ENCODE results near the gene CSHL1. TPM values are rescaled to one million over a fixed set of nuclear protein-coding genes. Genes with fewer than 3 reads are reported as not detected.
A peak's percentile ranks its signal among the peaks of the same experiment; 100 is the strongest.
"Not testable (repeated sequence)": the region's sequence is repeated elsewhere in the genome, so short reads cannot be mapped to it uniquely, and the experiment has no call there.

CSHL1 gene
- polyA plus RNA-seq, 4 donors: not detected

GRCh38 chr17:63918789-63919305 is 7.8 kb upstream of the CSHL1 start, which contains the start of gene GH1:
GH1 (minus strand) TSS chr17:63918839; CDS start chr17:63918776, 63 bp downstream.
- FAIRE-seq; H3K4me3 ChIP-seq (ENCODE audit: low read depth in 1 of 3, low read length in 3 of 3); H3K4me1 ChIP-seq (ENCODE audit: control insufficient read depth in 3 of 3, insufficient read depth in 2 of 3, low read depth in 1 of 3, low read length in 2 of 3); H3K27ac ChIP-seq (ENCODE audit: low read depth in 1 of 3, low read length in 2 of 3); DNase-seq; H3K9me3 ChIP-seq (ENCODE audit: control insufficient read depth in 2 of 2, insufficient read depth in 1 of 2, low read depth in 1 of 2, low read length in 1 of 2); H3K36me3 ChIP-seq (ENCODE audit: control insufficient read depth in 3 of 3, insufficient read depth in 2 of 3, low read depth in 1 of 3, low read length in 3 of 3): not testable (repeated sequence)
- WGBS, 3 donors: 51 to 59% (median 57%) methylated on average over 9 to 10 of the region's 10 CpGs
- peaks cover 0 to 14% (median 0%) of the 10 kb centered on the region in 3 donors for H3K27me3 ChIP-seq (ENCODE audit: control insufficient read depth in 3 of 3, insufficient read depth in 3 of 3, low read length in 3 of 3)

- DNase-seq (no peak), FAIRE-seq (no peak)
- Histone ChIP-seq H3K27ac (ENCODE audit: low read depth in 1 of 3, low read length in 2 of 3) (no peak overlapping the region), H3K4me1 (ENCODE audit: control insufficient read depth in 3 of 3, insufficient read depth in 2 of 3, low read depth in 1 of 3, low read length in 2 of 3) (no peaks in the 10 kb centered on the region), H3K27me3 (ENCODE audit: control insufficient read depth in 3 of 3, insufficient read depth in 3 of 3, low read length in 3 of 3) (peaks cover 0 to 14% (median 0%) of the 10 kb centered on the region in 3 donors), H3K36me3 (ENCODE audit: control insufficient read depth in 3 of 3, insufficient read depth in 2 of 3, low read depth in 1 of 3, low read length in 3 of 3) (no peaks in the 10 kb centered on the region), H3K9me3 (ENCODE audit: control insufficient read depth in 2 of 2, insufficient read depth in 1 of 2, low read depth in 1 of 2, low read length in 1 of 2) (no peaks in the 10 kb centered on the region), H3K4me3 (ENCODE audit: low read depth in 1 of 3, low read length in 3 of 3) (no peak overlapping the region)
- 48 to 57% (median 55%) methylated on average over 10 of the region's 10 CpGs for WGBS, 3 donors
These were observed 7.2 kb upstream of the CSHL1 start for GRCh38 chr17:63918305-63918704.

- no peaks in the 10 kb centered on the region for H3K9me3 ChIP-seq (ENCODE audit: control insufficient read depth in 2 of 2, insufficient read depth in 1 of 2, low read depth in 1 of 2, low read length in 1 of 2)
- no peak overlapping the region for H3K27ac ChIP-seq (ENCODE audit: low read depth in 1 of 3, low read length in 2 of 3)
- H3K27me3 ChIP-seq (ENCODE audit: control insufficient read depth in 3 of 3, insufficient read depth in 3 of 3, low read length in 3 of 3): peaks cover 0 to 14% (median 0%) of the 10 kb centered on the region in 3 donors
- DNase-seq: no peak
- no peak overlapping the region for H3K4me3 ChIP-seq (ENCODE audit: low read depth in 1 of 3, low read length in 3 of 3)
- no peaks in the 10 kb centered on the region for H3K36me3 ChIP-seq (ENCODE audit: control insufficient read depth in 3 of 3, insufficient read depth in 2 of 3, low read depth in 1 of 3, low read length in 3 of 3)
- no peak for FAIRE-seq
- H3K4me1 ChIP-seq (ENCODE audit: control insufficient read depth in 3 of 3, insufficient read depth in 2 of 3, low read depth in 1 of 3, low read length in 2 of 3): no peaks in the 10 kb centered on the region
- WGBS, 3 donors: 70 to 82% (median 74%) methylated on average over 13 of the region's 13 CpGs
These were observed 6.6 kb upstream of the CSHL1 start for GRCh38 chr17:63917646-63918045.

- not testable (repeated sequence) for H3K4me3 ChIP-seq (ENCODE audit: low read depth in 1 of 3, low read length in 3 of 3); FAIRE-seq; H3K27ac ChIP-seq (ENCODE audit: low read depth in 1 of 3, low read length in 2 of 3); DNase-seq; H3K9me3 ChIP-seq (ENCODE audit: control insufficient read depth in 2 of 2, insufficient read depth in 1 of 2, low read depth in 1 of 2, low read length in 1 of 2); H3K36me3 ChIP-seq (ENCODE audit: control insufficient read depth in 3 of 3, insufficient read depth in 2 of 3, low read depth in 1 of 3, low read length in 3 of 3); H3K4me1 ChIP-seq (ENCODE audit: control insufficient read depth in 3 of 3, insufficient read depth in 2 of 3, low read depth in 1 of 3, low read length in 2 of 3)
- WGBS, 3 donors: 81 to 88% (median 83%) methylated on average over 8 to 11 of the region's 11 CpGs
- H3K27me3 ChIP-seq (ENCODE audit: control insufficient read depth in 3 of 3, insufficient read depth in 3 of 3, low read length in 3 of 3): peaks cover 0 to 14% (median 0%) of the 10 kb centered on the region in 3 donors
These were observed 6.1 kb upstream of the CSHL1 start for GRCh38 chr17:63917206-63917605.

GRCh38 chr17:63916566-63917185 is 5.6 kb upstream of the CSHL1 start:
- no peak for FAIRE-seq

GRCh38 chr17:63915753-63916152 is 4.7 kb upstream of the CSHL1 start:
- H3K27ac ChIP-seq (ENCODE audit: low read depth in 1 of 3, low read length in 2 of 3); H3K4me1 ChIP-seq (ENCODE audit: control insufficient read depth in 3 of 3, insufficient read depth in 2 of 3, low read depth in 1 of 3, low read length in 2 of 3); FAIRE-seq; DNase-seq; H3K9me3 ChIP-seq (ENCODE audit: control insufficient read depth in 2 of 2, insufficient read depth in 1 of 2, low read depth in 1 of 2, low read length in 1 of 2); H3K36me3 ChIP-seq (ENCODE audit: control insufficient read depth in 3 of 3, insufficient read depth in 2 of 3, low read depth in 1 of 3, low read length in 3 of 3); H3K4me3 ChIP-seq (ENCODE audit: low read depth in 1 of 3, low read length in 3 of 3): not testable (repeated sequence)
- WGBS, 3 donors: 70 to 75% (median 70%) methylated on average over 10 of the region's 10 CpGs
- peaks cover 0 to 22% (median 0%) of the 10 kb centered on the region in 3 donors for H3K27me3 ChIP-seq (ENCODE audit: control insufficient read depth in 3 of 3, insufficient read depth in 3 of 3, low read length in 3 of 3)

More at GRCh38 chr17:63916566-63917185, 5.6 kb upstream of the CSHL1 start:
- peaks cover 0 to 14% (median 0%) of the 10 kb centered on the region in 3 donors for H3K27me3 ChIP-seq (ENCODE audit: control insufficient read depth in 3 of 3, insufficient read depth in 3 of 3, low read length in 3 of 3)
- WGBS, 3 donors: 75 to 86% (median 81%) methylated on average over 12 of the region's 12 CpGs
- H3K4me1 ChIP-seq (ENCODE audit: control insufficient read depth in 3 of 3, insufficient read depth in 2 of 3, low read depth in 1 of 3, low read length in 2 of 3): no peaks in the 10 kb centered on the region
- DNase-seq: no peak
- no peak overlapping the region for H3K27ac ChIP-seq (ENCODE audit: low read depth in 1 of 3, low read length in 2 of 3)
- H3K36me3 ChIP-seq (ENCODE audit: control insufficient read depth in 3 of 3, insufficient read depth in 2 of 3, low read depth in 1 of 3, low read length in 3 of 3): no peaks in the 10 kb centered on the region
- no peak overlapping the region for H3K4me3 ChIP-seq (ENCODE audit: low read depth in 1 of 3, low read length in 3 of 3)
- H3K9me3 ChIP-seq (ENCODE audit: control insufficient read depth in 2 of 2, insufficient read depth in 1 of 2, low read depth in 1 of 2, low read length in 1 of 2): no peaks in the 10 kb centered on the region

- Histone ChIP-seq H3K36me3 (ENCODE audit: control insufficient read depth in 3 of 3, insufficient read depth in 2 of 3, low read depth in 1 of 3, low read length in 3 of 3) (no peaks in the 10 kb centered on the region), H3K9me3 (ENCODE audit: control insufficient read depth in 2 of 2, insufficient read depth in 1 of 2, low read depth in 1 of 2, low read length in 1 of 2) (no peaks in the 10 kb centered on the region), H3K27ac (ENCODE audit: low read depth in 1 of 3, low read length in 2 of 3) (no peak overlapping the region), H3K4me3 (ENCODE audit: low read depth in 1 of 3, low read length in 3 of 3) (no peak overlapping the region), H3K27me3 (ENCODE audit: control insufficient read depth in 3 of 3, insufficient read depth in 3 of 3, low read length in 3 of 3) (peaks cover 0 to 30% (median 0%) of the 10 kb centered on the region in 3 donors), H3K4me1 (ENCODE audit: control insufficient read depth in 3 of 3, insufficient read depth in 2 of 3, low read depth in 1 of 3, low read length in 2 of 3) (no peaks in the 10 kb centered on the region)
- no peak for DNase-seq
- FAIRE-seq: no peak
- 90 to 94% (median 92%) methylated on average over 7 of the region's 7 CpGs for WGBS, 3 donors
These were observed 3.4 kb upstream of the CSHL1 start for GRCh38 chr17:63914471-63914870.

- FAIRE-seq (no peak), DNase-seq (peak; percentile 10 to 30)
- Histone ChIP-seq H3K4me3 (ENCODE audit: low read depth in 1 of 3, low read length in 3 of 3) (no peak overlapping the region), H3K9me3 (ENCODE audit: control insufficient read depth in 2 of 2, insufficient read depth in 1 of 2, low read depth in 1 of 2, low read length in 1 of 2) (no peaks in the 10 kb centered on the region), H3K36me3 (ENCODE audit: control insufficient read depth in 3 of 3, insufficient read depth in 2 of 3, low read depth in 1 of 3, low read length in 3 of 3) (no peaks in the 10 kb centered on the region), H3K27me3 (ENCODE audit: control insufficient read depth in 3 of 3, insufficient read depth in 3 of 3, low read length in 3 of 3) (peaks cover 0 to 16% (median 0%) of the 10 kb centered on the region in 3 donors), H3K27ac (ENCODE audit: low read depth in 1 of 3, low read length in 2 of 3) (no peak overlapping the region), H3K4me1 (ENCODE audit: control insufficient read depth in 3 of 3, insufficient read depth in 2 of 3, low read depth in 1 of 3, low read length in 2 of 3) (no peaks in the 10 kb centered on the region)
- WGBS, 3 donors: 41 to 47% (median 41%) methylated on average over 7 to 8 of the region's 8 CpGs
These were observed 621 bp upstream of the CSHL1 start for GRCh38 chr17:63911657-63912100.
